RWPE2 (cell line): Measurements from ENCODE around the gene LAMTOR4.

ENCODE experiments used
- ATAC-seq: fragments of 200-7000 bp; cut with Tn5 transposase; 3 replicates; pipeline ENCODE4 v1.9.1; 2021; ENCODE audit warnings: low read depth
- DNase-seq: peaks from one replicate; pipeline ENCODE4 v3.0.0-alpha.2; 2020; ENCODE audit warnings: low spot score
- H3K27ac ChIP-seq: fragments of 450-650 bp; 2 replicates; pipeline ENCODE4 v1.5.1; 2017; ENCODE audit warnings: mild to moderate bottlenecking; ENCODE audit not compliant: poor library complexity, severe bottlenecking
- H3K27me3 ChIP-seq: fragments of 250-450 bp; sonication (Bioruptor Pico); 2 replicates; pipeline ENCODE4 v1.5.1; 2021; ENCODE audit warnings: mild to moderate bottlenecking, moderate library complexity; ENCODE audit not compliant: insufficient read depth, poor library complexity, severe bottlenecking
- H3K36me3 ChIP-seq: fragments of 250-450 bp; sonication (Bioruptor Pico); 2 replicates; pipeline ENCODE4 v1.5.1; 2020; ENCODE audit warnings: low read depth, mild to moderate bottlenecking, moderate library complexity
- H3K4me1 ChIP-seq: fragments of 250-450 bp; sonication (Bioruptor Pico); 2 replicates; pipeline ENCODE4 v1.5.1; 2021; ENCODE audit warnings: mild to moderate bottlenecking, moderate library complexity; ENCODE audit not compliant: insufficient read depth, poor library complexity, severe bottlenecking
- H3K4me3 ChIP-seq: fragments of 250-450 bp; sonication (Bioruptor Pico); 2 replicates; pipeline ENCODE4 v1.5.1; 2021; ENCODE audit warnings: mild to moderate bottlenecking, moderate library complexity; ENCODE audit not compliant: severe bottlenecking
- H3K9me3 ChIP-seq: fragments of 250-450 bp; sonication (Bioruptor Pico); 2 replicates; pipeline ENCODE4 v1.5.1; 2021; ENCODE audit warnings: mild to moderate bottlenecking, moderate library complexity; ENCODE audit not compliant: severe bottlenecking
- CTCF ChIP-seq: fragments of 450-650 bp; IDR thresholded peaks from one replicate; pipeline ENCODE4 v1.5.1; 2017; ENCODE audit warnings: mild to moderate bottlenecking, moderate library complexity; ENCODE audit not compliant: poor library complexity, severe bottlenecking

The LAMTOR4 gene

DNA sequence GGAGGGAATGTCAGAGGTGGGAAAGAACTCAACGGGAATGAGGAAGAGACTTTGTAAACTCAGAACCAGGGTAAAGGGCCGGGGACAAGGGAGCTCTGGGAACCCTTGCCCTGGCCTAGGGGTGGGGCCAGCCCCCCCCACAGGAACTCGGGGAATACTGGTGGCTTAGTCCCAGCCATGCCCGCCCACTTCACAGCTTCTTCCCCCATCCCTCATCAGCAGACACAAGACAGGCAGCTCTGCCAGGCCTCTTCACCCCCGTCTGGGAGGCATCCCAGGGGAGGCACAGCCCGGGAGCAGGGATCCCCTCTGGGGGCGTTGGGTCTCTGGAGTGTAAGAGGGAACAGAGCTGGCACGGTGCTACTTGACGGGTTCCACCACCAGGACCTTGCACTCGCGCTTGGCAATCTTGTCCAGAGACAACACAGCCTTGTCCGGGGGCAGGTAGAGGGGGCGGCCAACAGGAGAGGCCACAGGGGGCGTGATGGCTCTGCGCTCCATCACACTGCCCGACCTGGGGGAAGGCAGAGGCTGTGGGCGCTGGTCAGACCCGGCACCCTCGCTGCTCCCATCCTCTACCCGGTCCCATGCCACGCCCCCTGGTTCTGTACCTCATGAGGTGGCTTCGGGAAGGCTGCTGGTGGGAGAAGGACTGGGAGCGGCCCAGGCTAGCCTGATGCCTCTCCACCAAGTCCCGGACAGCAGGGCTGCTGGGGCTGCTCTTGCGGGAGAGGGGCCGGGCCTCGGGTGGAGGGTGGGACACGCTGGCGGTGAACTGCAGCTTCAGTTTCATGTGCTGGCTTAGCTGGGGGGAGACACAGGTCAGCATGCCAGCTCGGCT, 6.2 kb downstream of the LAMTOR4 start:
- TF ChIP-seq CTCF = no peak
- Histone ChIP-seq H3K4me1 (peaks cover 5% of the 10 kb centered on the region), H3K27ac (no peak overlapping the region), H3K9me3 (no peaks in the 10 kb centered on the region), H3K4me3 (no peak overlapping the region), H3K36me3 (peaks cover 54% of the 10 kb centered on the region), H3K27me3 (no peaks in the 10 kb centered on the region)
- ATAC-seq (no peak), DNase-seq (no peak)

DNA sequence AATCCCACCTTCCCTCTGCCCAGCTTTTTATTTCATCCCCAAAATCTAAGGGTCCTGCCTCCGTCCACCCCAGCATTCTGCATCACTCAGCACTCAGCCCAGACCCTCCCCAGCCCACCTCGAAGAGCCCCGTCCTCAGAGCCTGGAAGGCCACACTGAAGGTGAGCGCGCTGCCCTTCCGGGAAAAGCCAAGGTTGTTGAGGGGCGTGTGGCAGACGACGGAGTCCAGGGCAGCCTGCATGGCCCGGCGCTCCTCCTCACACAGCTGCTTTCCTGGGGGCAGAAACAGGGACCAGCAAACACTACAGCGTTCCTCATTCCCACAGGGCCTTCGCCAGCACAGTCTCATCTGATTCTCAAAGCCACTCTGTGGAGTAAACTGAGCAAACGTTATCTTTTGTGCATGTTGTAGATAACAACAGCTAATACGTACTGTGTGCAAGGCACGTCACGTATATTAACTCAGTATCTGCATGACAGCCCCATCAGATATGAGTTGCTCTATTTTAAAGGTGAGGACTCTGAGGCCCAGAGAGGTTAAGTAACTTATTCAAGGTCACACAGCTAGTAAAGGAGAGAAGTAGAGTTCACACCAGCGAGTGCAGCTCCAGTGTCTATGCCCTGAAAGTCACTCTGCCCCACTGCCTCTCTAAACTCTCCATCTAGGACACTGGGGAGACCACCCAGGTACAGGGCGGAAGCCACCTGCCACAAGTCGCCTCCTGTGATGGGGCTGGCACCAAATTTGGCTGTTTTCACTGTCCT, 7.0 kb downstream of the LAMTOR4 start:
- no peak for ATAC-seq
- DNase-seq = no peak
- Histone ChIP-seq H3K27me3 (no peaks in the 10 kb centered on the region), H3K4me1 (no peaks in the 10 kb centered on the region), H3K27ac (no peak overlapping the region), H3K36me3 (peaks cover 46% of the 10 kb centered on the region), H3K9me3 (no peaks in the 10 kb centered on the region), H3K4me3 (no peak overlapping the region)
- no peak for TF ChIP-seq CTCF

DNA sequence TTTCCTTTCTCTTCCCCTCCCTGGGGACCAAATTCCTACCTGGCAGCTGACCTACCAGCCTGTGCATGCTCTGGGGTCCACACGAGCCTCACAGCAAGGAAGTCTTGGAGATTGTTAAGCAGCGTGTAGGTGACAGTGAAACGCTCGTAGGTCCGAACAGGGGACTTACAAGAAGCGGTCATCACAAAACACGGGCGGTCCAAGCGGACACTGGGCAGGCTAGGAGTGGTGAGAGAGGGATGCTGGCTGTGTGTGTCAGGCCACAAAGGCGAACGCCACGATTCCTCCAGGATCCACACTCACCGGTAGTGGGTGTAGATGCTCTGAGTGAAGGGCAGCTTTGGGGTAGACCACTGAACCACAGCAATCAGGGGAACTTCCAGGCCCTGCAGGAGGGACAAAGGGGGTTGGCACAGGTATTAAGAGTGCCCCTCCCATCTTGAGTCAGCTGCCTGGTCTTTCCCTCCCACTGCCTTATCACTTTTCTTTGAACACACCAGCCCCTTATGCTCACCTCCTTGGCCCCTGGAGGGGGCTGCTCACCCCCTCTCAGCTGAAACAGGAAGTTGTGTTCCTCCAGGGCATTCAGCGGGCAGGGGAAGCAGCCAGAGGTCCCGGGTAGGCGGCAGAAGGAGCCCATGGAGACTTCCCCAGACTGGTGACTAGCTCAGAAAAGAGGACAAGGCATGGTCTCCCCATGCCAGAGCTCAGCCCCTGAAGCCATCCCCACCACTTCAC, 7.8 kb downstream of the LAMTOR4 start:
- DNase-seq = no peak
- ATAC-seq = no peak
- H3K4me1 ChIP-seq = no peaks in the 10 kb centered on the region
- no peaks in the 10 kb centered on the region for H3K9me3 ChIP-seq
- peaks cover 42% of the 10 kb centered on the region for H3K36me3 ChIP-seq
- H3K27ac ChIP-seq = peak overlapping the region; percentile 71
- no peak for TF ChIP-seq CTCF
- H3K27me3 ChIP-seq = no peaks in the 10 kb centered on the region
- no peak overlapping the region for H3K4me3 ChIP-seq

GRCh38 chr7:100157069-100157333, 8.3 kb downstream of the LAMTOR4 start:
- no peak for TF ChIP-seq CTCF
- Histone ChIP-seq H3K9me3 (no peaks in the 10 kb centered on the region), H3K27ac (peak overlapping the region; percentile 71), H3K4me1 (no peaks in the 10 kb centered on the region), H3K27me3 (no peaks in the 10 kb centered on the region), H3K36me3 (peaks cover 41% of the 10 kb centered on the region), H3K4me3 (no peak overlapping the region)
- DNase-seq (no peak), ATAC-seq (no peak)
